DMS 273 (cell line): ENCODE results near the gene RPH3AL.

Experiments used
- DNase-seq: peaks from one replicate; lab custom pipeline; 2025; ENCODE audit not compliant: unreplicated experiment; lab: John Stamatoyannopoulos, UW

RPH3AL gene

DNA sequence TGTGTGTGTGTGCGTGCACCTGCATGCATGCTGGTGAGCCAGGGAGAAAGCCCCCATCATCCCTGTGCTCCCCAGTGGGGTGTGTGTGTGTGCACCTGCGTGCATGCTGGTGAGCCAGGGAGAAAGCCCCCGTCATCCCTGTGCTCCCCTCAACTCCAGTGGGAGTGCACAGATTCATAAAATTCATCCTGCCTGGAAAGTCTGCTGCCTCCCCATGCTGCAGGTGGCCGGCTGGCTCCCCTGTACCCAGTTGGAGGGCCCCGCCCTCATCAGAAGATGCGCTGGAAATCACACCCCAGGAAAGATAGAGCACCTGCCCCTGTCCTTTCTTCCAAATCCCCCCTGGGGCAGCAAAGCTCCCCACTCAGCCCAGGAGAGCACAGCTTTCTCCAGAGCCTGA is 86.4 kb downstream of the RPH3AL start:
- no peak for DNase-seq

DNA sequence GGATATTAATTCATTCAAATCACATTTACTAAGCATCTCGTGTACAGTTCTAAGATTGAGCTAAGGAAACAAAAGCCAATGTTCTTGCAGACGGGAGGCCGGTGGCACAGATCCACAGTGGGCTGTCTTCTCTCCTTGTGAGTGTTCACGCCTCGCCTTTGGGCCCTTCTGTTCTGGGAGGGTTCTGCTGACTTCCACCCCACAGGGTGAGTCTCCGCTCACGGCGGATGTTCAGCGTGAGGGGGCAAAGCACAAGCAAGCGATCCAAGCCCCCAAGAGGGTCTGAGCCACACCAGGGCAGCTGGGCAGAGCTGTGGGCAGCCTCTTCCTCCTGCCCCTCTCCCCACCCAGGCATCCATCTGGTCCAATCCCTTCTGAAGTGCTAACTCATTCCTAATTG is 86.9 kb downstream of the RPH3AL start:
- no peak for DNase-seq

DNA sequence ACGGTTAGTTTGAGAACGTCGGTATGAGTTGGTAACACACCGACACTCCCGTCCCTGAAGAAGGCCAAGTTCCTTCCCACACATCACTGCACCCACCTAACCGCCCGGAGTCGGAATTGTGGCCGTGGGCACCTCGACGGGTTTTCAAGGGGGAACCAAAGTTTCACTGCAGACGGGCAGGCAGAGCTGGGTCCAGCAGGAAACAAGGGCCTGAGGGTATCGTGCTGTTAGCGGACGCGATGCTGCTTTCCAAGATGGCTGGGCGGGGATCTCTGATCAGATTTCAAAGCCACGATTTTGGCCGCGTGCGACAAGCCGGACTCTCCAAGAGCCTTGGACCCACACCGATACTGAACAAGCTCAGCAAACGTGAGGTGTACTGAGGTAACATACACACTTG is 88.8 kb downstream of the RPH3AL start:
- DNase-seq, result no peak

DNA sequence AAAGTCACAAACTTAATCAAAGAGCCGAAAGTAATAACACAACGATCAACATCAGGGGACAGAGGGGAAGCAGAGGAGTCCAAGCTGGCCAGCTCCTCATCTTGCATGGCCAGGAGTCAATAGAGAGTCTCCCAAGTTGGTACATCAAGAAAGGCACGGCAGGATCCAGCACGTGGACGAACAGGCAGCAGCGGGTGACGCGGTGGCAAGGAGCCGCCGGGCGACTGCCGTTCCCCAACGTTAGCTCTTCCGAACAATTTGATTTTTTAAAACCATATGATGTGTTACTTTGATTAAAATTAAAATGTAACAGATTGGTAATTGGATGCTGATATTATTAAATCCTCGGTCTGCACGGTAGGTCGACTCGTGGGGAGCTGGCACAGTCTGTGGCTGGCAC is 89.3 kb downstream of the RPH3AL start:
- DNase-seq, result no peak

DNA sequence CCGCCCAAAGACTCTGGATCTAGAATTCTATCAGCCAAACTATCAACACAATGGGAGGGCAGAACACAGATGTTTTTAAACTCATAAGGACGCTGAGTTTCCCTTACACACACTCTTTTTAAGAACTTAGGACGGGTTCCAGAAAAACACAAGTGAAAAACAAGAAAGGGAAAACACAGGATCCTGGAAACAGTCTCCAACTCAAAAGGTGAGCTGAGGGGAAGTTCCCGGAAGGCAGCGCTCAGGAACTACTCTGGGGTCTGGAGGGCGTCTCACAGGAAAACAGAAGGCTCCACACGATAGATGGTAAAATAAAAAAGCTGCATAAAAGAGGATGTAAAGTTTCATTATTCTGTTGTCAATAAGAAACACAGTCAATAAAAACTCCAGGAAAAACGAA is 91.0 kb downstream of the RPH3AL start:
- DNase-seq, result no peak

DNA sequence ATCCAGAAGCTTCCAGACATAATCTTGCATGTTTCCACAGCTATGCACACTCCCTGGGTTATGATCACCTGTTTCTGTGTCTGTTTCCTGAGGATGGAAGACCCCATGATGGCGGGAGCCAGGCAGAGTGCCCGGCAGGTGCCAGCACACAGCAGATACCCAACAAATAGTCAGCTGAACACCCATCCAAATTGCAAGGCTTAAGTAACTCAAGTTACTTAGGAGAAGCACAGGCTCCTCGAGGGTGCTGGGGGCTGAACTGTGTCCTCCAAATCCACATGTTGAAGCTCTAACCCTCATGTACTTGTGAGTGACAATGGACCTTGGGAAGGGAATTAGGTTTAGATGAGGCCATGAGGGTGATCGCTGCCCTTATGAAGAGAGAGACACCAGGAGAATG is 91.7 kb downstream of the RPH3AL start:
- no peak for DNase-seq

DNA sequence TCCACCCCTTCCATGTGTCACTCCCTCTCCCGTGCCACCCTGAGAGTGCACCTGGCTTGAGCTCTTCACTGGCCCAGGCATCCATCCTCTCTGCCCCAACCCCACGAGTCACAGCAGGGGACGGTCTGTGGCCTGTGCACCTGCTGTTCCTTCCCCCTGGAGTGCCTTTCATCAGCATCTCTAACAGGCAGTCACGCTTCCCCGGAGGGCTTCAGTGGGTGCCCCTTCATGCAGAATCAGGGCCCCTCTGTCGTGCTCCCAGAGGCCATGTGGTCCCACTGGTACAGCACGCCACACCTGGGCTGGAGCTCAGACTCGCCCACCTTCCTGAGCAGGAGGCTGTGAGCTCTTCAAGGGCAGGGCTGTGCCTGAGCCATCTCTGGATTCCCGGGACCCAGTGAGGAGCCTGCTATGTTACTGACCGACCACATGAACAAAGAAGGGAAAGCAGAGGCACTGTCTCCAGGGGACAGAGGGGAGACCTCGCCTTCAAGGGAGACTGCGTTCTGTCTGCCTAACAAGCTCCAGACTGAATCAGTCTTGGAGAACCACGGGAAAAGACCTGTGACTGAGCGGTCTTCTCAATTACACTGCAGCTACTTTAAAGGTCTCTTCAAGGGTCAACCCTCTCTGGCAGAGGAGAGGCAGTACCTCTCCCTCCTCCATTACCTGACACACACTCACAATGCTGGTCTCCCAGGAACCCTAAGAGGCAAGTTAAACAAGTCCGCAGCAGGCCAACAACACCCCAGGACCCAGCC is 92.4 kb downstream of the RPH3AL start:
- no peak for DNase-seq

DNA sequence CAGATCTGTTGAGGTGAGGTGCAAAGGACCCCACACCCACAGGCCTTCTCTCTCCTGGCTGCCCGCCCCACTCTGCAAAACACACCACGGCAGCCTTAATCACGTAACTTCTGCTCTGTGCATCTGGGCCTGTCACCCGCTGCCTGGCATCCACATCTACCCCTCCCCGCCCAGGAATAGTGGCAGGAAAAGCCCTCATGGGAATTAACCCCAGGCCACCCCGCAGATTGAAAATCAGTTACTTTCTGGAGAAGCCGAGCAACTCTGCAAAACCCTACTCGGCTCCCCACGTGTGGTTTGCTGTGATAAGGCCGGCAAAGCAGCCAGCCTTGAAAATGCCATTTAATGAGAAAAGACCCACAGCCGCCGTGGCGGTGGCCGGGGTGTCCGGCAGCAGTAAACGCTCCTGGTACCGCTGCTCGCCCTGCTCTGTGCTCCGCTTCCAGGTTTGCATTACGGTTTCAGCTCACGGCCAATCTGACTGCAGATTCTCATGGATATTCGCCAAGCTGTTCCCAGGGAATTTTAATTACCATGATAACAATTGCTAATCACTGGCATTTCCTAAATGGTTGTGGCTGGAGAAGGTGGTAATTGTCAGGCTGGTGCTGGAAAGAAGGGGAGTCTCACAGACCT is 93.1 kb downstream of the RPH3AL start:
- peak; percentile 16 for DNase-seq

DNA sequence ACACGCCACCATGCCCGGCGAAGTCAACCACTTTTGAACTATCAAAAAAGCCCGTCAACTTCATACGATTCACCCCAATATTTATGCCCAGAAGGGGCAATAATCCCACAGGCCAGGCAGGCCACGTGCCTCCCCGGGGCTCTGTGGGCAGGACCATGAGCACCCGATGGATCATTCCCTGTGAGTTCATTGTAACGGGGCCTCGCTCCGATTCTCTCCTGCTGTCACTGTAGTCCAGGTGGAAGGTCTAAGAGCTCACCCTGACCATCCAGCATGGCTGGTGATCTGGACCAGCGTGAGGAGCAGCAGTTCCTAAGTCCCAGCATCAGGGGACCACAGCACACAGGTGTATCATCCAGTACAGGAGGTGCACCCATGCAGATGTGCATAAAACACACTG is 93.7 kb downstream of the RPH3AL start:
- no peak for DNase-seq

DNA sequence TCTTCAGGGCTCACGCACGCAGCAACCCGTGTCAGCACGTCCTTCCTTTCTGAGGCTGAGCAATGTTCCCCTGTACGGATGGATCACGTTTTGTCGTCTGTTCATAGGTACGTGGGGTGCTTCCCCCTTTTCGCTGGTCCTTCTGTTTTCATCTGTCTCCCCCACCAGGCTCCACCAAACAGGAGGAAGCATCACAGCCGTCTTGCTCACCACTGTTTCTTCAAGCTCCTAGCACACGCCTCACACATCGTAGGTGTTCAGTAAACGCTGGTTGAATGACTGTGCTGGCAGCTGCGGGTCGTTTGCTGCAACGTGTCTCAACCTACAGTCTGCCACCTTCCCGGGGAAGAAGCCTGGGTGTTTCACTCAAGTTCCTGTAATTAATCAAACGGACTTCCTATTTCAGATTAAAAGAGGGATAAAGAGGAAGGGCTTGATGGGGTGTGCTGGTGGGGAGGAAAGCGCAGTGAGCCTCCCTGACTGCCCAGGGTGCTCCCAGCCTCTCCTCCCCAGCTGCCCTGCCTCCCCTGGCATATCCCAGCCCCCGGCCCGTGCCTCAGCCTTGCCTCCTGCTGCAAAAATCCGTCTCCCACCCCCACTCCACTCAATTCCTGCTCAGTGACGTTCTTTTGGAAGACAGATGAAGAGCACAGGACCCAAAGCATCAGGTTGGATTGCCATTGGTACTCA is 94.4 kb downstream of the RPH3AL start:
- no peak for DNase-seq

DNA sequence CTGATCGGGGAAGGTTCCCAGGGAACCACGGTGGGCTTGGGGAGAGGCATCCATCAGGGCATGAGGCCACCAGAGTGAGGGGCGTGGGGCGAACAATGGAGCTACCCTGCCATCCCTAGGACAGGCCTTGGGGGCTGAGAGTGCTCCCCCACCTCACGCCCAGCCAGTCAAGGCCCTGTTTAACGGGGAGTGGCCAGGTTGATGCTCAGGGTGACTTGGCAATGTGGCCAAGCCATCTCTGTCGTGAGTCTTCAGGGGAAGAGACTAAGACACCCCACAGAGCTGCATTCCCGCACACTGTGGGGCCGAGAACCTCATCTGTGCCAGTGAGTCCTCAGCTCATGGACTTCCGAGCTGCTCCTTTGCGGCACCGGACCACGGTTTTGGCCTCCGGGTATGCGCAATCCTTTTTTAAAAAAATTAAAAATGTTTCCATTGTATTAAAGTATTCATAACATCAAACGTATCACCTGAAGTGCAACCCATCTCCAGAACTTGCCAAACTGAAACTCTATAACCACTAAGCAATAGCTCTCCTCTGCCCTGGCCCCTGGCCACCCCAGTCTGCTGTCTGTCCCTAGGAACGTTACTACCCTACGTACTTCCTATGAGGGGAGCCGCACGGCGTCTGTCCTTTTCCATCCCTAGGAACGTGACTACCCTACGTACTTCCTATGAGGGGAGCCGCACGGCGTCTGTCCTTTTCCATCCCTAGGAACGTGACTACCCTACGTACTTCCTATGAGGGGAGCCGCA is 99.3 kb downstream of the RPH3AL start:
- no peak for DNase-seq

DNA sequence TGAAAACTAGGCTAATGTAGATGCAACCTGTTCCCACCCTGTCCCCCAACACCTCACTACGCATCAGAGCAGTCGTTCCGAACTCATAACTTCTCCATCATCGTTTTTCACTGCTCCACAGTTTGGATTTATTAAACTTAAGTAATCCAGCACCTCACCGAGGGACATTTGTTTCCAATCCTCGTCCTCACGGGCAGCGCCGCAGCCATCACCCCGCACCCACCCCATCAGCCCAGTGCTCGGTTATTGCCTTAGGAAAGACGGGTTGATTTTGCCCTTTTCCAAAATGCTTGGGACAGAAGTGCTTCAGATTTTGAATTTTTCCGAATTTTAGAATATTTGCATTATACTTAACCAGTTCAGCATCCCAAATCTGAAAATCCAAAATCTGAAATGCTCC is 100.2 kb downstream of the RPH3AL start:
- no peak for DNase-seq

DNA sequence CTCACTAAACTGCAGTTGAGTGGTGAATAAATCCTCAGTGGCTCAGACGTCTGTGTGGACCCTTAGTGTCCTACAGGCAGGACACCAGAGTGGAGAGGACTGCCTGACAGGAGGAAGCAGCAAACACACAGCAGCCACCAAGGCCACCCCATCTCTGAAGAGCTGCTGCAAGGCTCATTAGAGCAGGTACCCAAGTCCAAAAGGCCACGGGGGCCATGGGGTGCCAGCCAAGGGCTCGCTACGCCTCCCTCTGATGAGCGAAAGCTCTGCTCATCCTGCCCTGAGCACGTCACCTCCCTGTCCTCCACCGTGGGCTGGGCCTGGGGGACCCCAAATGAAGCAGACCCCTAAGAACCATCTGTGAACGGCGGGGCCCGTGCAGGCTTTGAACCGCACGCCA is 101.1 kb downstream of the RPH3AL start:
- no peak for DNase-seq

DNA sequence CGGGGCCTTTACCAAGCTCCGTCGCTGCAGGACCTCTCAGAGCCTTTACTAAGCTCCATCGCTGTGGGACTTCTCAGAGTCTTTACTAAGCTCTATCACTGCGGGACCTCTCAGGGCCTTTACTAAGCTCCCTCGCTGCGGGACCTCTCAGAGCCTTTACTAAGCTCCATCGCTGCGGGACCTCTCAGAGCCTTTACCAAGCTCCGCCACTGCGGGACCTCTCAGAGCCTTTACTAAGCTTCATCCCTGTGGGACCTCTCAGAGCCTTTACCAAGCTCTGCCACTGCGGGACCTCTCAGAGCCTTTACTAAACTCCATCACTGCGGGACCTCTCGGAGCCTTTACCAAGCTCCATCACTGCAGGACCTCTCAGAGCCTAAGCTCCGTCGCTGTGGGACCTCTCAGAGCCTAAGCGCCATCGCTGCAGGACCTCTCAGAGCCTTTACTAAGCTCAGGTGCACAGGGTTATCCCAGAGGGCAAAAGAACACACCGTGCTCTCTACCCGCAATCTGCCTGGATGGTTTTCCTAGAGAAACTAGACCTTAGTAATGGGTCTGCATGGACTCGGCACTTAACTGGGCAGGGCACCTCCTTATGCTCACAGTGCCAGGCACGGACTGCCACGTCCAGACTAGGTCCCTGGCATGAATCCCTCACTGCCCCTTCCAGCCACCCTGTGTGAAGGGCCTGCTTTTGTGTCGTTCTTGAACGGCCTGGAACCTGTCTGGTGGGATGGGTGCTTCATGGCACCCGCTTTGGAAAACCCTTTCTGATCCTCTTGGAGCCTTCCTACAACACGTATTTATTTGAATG is 101.9 kb downstream of the RPH3AL start:
- DNase-seq, result no peak

DNA sequence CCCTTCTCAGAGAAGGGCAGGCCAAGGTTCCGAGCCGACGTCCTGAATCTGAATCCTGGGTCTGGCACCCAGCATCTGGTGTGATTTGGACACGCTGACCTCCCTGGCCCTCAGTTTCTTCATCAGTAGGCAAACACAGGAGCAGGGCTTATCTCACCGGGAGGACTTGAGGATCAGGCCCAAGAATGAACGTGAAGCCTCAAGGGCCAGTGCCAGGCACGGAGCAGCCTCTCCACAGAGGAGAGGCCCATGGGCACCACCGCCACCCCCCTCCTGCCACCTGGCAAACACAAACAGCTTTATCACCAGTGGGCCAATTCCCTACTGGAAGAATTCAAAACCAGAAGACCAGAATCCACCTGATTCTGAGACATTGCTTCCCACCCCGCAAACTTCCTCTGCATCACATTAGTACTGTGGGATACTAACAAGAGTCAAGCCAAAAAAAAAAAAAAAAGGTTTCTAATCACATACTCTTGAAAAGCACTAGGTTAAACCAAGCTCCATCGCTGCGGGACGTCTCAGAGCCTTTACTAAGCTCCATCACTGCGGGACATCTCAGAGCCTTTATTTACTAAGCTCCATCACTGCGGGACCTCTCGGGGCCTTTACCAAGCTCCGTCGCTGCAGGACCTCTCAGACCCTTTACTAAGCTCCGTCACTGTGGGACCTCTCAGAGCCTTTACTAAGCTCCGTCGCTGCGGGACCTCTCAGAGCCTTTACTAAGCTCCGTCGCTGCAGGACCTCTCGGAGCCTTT is 103.2 kb downstream of the RPH3AL start:
- no peak for DNase-seq

DNA sequence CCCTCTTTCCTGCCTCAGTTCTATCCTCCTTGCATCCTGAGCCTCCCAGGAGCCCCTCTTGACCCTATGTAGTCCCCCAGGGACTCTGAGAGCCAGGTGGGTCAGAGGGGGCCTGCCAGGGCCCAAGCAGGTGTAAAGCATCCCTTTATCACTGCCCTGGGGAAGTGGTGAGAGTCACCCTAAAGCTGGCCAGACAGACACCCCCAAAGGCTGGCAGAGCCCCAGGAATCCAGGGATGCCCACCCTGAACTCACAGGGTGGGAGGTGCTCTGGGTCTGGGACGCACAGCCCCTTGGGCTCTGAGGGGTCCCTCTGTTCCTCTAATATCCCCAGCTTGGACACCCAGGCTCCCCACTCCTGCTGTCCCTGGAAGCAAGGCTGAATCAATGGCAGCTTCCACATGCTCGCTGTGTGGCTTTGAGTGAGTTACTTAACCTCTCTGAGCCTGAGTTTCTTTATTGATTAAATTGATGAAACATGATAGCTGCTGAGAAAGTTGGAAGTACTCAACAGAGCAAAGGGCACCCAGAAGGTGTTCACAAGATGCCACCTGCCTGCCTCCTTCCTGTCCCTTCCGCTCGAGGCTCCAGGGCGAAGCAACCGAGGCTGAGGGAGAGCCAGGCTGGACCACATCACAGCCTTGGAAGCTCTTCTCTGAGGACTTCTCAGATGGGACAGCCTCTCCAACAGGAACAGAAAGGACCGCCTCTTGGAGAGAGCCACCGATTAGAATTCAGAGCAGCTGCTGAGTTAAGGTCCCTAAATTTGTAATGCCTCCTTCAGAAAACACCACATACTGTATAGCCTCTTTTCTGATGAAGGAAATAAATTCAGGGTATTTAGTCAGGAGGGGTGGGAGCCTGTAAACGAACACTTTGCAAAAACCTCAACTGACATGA is 104.0 kb downstream of the RPH3AL start:
- DNase-seq, result no peak

DNA sequence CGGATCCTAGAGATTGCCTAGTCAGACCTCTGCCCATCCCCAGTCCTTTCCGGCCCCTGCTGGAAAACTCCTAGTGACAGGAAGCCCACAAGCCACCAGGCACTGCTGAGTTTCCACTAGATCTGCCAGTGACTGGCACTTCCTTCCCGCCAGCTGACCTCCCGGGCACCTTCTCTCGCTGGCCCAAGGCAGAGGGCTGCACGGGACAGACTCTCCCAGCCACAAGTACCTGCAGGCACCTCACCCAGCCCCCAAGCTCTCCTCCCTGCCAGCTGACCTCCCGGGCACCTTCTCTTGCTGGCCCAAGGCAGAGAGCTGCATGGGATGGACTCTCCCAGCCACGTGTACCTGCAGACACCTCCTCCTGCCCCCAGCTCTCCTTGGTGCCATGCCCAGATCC is 104.8 kb downstream of the RPH3AL start:
- DNase-seq, result no peak

DNA sequence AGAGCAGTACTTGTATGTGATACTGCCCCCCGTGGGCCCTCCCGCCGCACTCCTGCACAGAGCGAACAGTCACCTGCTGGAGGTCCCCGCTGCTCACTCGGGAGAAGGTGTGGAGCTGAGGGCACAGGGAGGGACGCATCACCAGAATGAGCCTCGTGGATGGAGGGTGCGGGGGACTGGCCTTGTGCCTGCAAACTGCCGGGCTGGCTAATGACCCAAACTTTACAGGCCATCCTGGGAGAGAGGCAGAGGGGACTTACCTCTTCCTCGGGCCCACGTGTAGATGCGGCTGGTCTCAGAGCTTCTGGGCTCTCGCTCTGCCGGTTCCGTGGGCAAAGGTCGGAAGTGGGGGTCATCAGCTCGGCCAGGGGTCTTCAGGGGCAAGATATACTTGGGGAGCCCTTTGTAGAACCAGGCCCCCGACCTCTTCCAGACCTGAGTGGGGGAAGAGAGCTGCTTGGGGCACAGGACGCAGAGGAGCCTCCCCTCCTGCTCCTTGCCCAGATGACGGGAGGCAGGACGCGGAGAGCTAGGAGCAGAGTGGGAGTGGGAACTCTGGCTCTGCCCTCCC is 105.7 kb downstream of the RPH3AL start:
- no peak for DNase-seq

DNA sequence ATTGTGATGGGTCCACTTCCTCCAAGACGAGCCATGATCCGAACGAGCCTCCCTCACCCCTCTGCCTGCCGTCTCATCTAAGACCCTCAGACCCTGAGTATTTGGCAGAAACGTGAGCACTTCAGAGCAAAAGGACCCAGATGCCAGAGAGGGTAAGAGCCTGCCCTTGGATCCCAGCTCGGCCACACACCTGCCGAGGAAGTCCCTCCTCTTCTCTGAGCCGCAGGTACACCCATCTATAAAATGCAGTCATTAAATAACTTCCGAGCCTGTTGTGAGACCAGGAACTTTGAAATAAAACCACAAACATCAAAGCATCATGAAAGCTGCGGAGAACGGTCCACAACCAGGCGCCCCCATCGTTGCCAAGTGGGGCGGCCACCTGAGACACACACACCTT is 106.4 kb downstream of the RPH3AL start:
- no peak for DNase-seq
